H9 (cell line): ENCODE measurements around the gene CRAMP1. TPM values are rescaled to one million over a fixed set of nuclear protein-coding genes. Genes with fewer than 3 reads are reported as not detected.

ENCODE experiments used
- DNase-seq: peaks from one replicate; pipeline ENCODE4 v3.0.0-alpha.2; 2017
- H2AFZ ChIP-seq: one replicate; pipeline ENCODE4 v1.6.1; 2013; ENCODE audit warnings: mild to moderate bottlenecking, low read length, control low read depth, moderate library complexity
- H2AK5ac ChIP-seq: 2 replicates; pipeline ENCODE4 v1.6.1; 2013; ENCODE audit warnings: low read length, control low read depth, mixed read lengths; ENCODE audit not compliant: insufficient read length
- H2BK120ac ChIP-seq: one replicate; pipeline ENCODE4 v1.6.1; 2013; ENCODE audit warnings: low read depth, mild to moderate bottlenecking, low read length, control low read depth, inconsistent platforms; ENCODE audit not compliant: poor library complexity, severe bottlenecking
- H2BK12ac ChIP-seq: 2 replicates; pipeline ENCODE4 v1.6.1; 2013; ENCODE audit warnings: low read length, control low read depth, mixed read lengths, low read depth; ENCODE audit not compliant: insufficient read length
- H2BK15ac ChIP-seq: 2 replicates; pipeline ENCODE4 v1.6.1; 2013; ENCODE audit warnings: low read depth, low read length, control low read depth
- H2BK20ac ChIP-seq: one replicate; pipeline ENCODE4 v1.6.1; 2013; ENCODE audit warnings: low read depth, mild to moderate bottlenecking, low read length, control low read depth, inconsistent platforms; ENCODE audit not compliant: poor library complexity, severe bottlenecking
- H2BK5ac ChIP-seq: 2 replicates; pipeline ENCODE4 v1.6.1; 2013; ENCODE audit warnings: low read length, control low read depth, mixed read lengths; ENCODE audit not compliant: insufficient read length
- H3K14ac ChIP-seq: 2 replicates; pipeline ENCODE4 v1.6.1; 2013; ENCODE audit warnings: low read length, control low read depth; ENCODE audit not compliant: insufficient read depth
- H3K18ac ChIP-seq: 2 replicates; pipeline ENCODE4 v1.6.1; 2013; ENCODE audit warnings: low read depth, mild to moderate bottlenecking, mixed read lengths, low read length, control low read depth; ENCODE audit not compliant: insufficient read length
- H3K23ac ChIP-seq: 2 replicates; pipeline ENCODE4 v1.6.1; 2013; ENCODE audit warnings: low read length, control low read depth, mixed read lengths, low read depth; ENCODE audit not compliant: insufficient read length
- H3K23me2 ChIP-seq: 2 replicates; pipeline ENCODE4 v1.6.1; 2013; ENCODE audit warnings: low read depth, mild to moderate bottlenecking, mixed read lengths, low read length, control low read depth; ENCODE audit not compliant: insufficient read length, poor library complexity, severe bottlenecking
- H3K27ac ChIP-seq: 2 replicates; pipeline ENCODE4 v1.5.1; 2013; ENCODE audit warnings: low read length, control low read depth, mixed read lengths, low read depth; ENCODE audit not compliant: insufficient read length
- H3K27me3 ChIP-seq: 2 replicates; pipeline ENCODE4 v1.6.1; 2013; ENCODE audit warnings: low read length, control low read depth, inconsistent platforms; ENCODE audit not compliant: insufficient read depth
- H3K4ac ChIP-seq: 2 replicates; pipeline ENCODE4 v1.6.1; 2013; ENCODE audit warnings: low read depth, mild to moderate bottlenecking, control low read depth, inconsistent platforms, low read length, moderate library complexity
- H3K4me1 ChIP-seq: 2 replicates; pipeline ENCODE4 v1.6.1; 2013; ENCODE audit warnings: low read length, control low read depth, inconsistent platforms; ENCODE audit not compliant: insufficient read depth
- H3K4me2 ChIP-seq: 2 replicates; pipeline ENCODE4 v1.6.1; 2013; ENCODE audit warnings: low read length, control low read depth, mixed read lengths; ENCODE audit not compliant: insufficient read length, insufficient read depth
- H3K56ac ChIP-seq: 2 replicates; pipeline ENCODE4 v1.6.1; 2013; ENCODE audit warnings: low read depth, mild to moderate bottlenecking, mixed read lengths, low read length, control low read depth; ENCODE audit not compliant: insufficient read length
- H3K79me1 ChIP-seq: 2 replicates; pipeline ENCODE4 v1.6.1; 2013; ENCODE audit warnings: low read depth, mild to moderate bottlenecking, moderate library complexity, low read length, control low read depth, inconsistent platforms; ENCODE audit not compliant: insufficient read depth, poor library complexity, severe bottlenecking
- H3K79me2 ChIP-seq: 2 replicates; pipeline ENCODE4 v1.6.1; 2013; ENCODE audit warnings: low read length, control low read depth, inconsistent platforms; ENCODE audit not compliant: insufficient read depth
- H3K9ac ChIP-seq: 2 replicates; pipeline ENCODE4 v1.6.1; 2013; ENCODE audit warnings: low read length, control low read depth, mixed read lengths; ENCODE audit not compliant: insufficient read length; ENCODE audit errors: extremely low read depth
- H3K9me3 ChIP-seq: one replicate; pipeline ENCODE4 v1.6.1; 2013; ENCODE audit warnings: low read depth, low read length, inconsistent platforms; ENCODE audit not compliant: control insufficient read depth
- H3T11ph ChIP-seq: one replicate; pipeline ENCODE4 v1.6.1; 2013; ENCODE audit warnings: mild to moderate bottlenecking, low read length, control low read depth, inconsistent platforms
- H4K20me1 ChIP-seq: one replicate; pipeline ENCODE4 v1.6.1; 2013; ENCODE audit not compliant: control insufficient read depth, insufficient read length, insufficient read depth
- H4K5ac ChIP-seq: 2 replicates; pipeline ENCODE4 v1.6.1; 2013; ENCODE audit warnings: low read depth, mild to moderate bottlenecking, mixed read lengths, low read length, control low read depth; ENCODE audit not compliant: insufficient read length
- H4K8ac ChIP-seq: replicated peaks from 2 replicates; pipeline ENCODE4 v1.6.1; 2013; ENCODE audit warnings: low read length, control low read depth, mixed read lengths, low read depth; ENCODE audit not compliant: insufficient read length
- H4K91ac ChIP-seq: 2 replicates; pipeline ENCODE4 v1.6.1; 2013; ENCODE audit warnings: low read depth, mild to moderate bottlenecking, moderate library complexity, mixed read lengths, low read length, control low read depth; ENCODE audit not compliant: insufficient read length
- H3K27ac Mint-ChIP-seq, 3 experiments: 2 replicates in 2 of 3; 3 replicates in 1 of 3; pipeline ENCODE4 v1.8.0; 2020 to 2021; ENCODE audit warnings: mixed read lengths in 3 of 3, mild to moderate bottlenecking in 1 of 3, moderate library complexity in 1 of 3
- H3K27me3 Mint-ChIP-seq: 2 replicates; pipeline ENCODE4 v1.8.0; 2021; ENCODE audit warnings: low read depth, mild to moderate bottlenecking, moderate library complexity, mixed read lengths
- H3K36me3 Mint-ChIP-seq, 3 experiments: 2 replicates in 2 of 3; 3 replicates in 1 of 3; pipeline ENCODE4 v1.8.0; 2020 to 2021; ENCODE audit warnings: low read depth in 3 of 3, mixed read lengths in 3 of 3; ENCODE audit not compliant: insufficient read depth in 1 of 3
- H3K4me1 Mint-ChIP-seq, 2 experiments: 2 replicates each; pipeline ENCODE4 v1.8.0; 2020; ENCODE audit warnings: mixed read lengths in 2 of 2
- H3K4me3 Mint-ChIP-seq, 2 experiments: 2 replicates in 1 of 2; 3 replicates in 1 of 2; pipeline ENCODE4 v1.8.0; 2020 to 2021; ENCODE audit warnings: mild to moderate bottlenecking in 2 of 2, mixed read lengths in 2 of 2, moderate library complexity in 1 of 2
- H3K9me3 Mint-ChIP-seq, 2 experiments: 2 replicates in 1 of 2; 3 replicates in 1 of 2; pipeline ENCODE4 v1.8.0; 2020; ENCODE audit warnings: mild to moderate bottlenecking in 2 of 2, mixed read lengths in 2 of 2, moderate library complexity in 1 of 2
- CTCF ChIP-seq: fragments of 200-600 bp; sonication (generic); conservative IDR thresholded peaks from 3 replicates; pipeline ENCODE4 v1.8.0; 2021; ENCODE audit warnings: antibody characterized with exemption, mild to moderate bottlenecking
- WGBS: extraction: QIAGEN DNeasy Blood & Tissue Kit; methylation state at CpG from one replicate; pipeline ENCODE4 v1.1.7; 2013; ENCODE audit warnings: missing lambda C conversion rate, low lambda C conversion rate, mixed read lengths; ENCODE audit not compliant: insufficient read length; ENCODE audit errors: extremely low coverage; 5-methylcytosine and 5-hydroxymethylcytosine counted together
- total RNA-seq: library from RNA; stranded (reverse); gene quantifications from 2 replicates; pipeline ENCODE4 v1.2.1, GENCODE V29; 2021

The CRAMP1 gene
- total RNA-seq, 1 experiment from 2014 or later, result 46.2 TPM

- Mint-ChIP-seq H3K4me1 (no peaks in the 10 kb centered on the region), H3K9me3 (no peaks in the 10 kb centered on the region), H3K27ac (no peak overlapping the region), H3K4me3 (no peak overlapping the region), H3K36me3 (peaks cover 27 to 64% (median 32%) of the 10 kb centered on the region in 3 experiments; a peak in 6 of 7 replicates), H3K27me3 (no peaks in the 10 kb centered on the region)
- Histone ChIP-seq H3K4me2 (no peak overlapping the region), H3K18ac (no peak overlapping the region), H2AK5ac (no peak overlapping the region), H2BK120ac (no peak overlapping the region), H3K23ac (no peak overlapping the region), H4K8ac (no peak overlapping the region), H2AFZ (no peak overlapping the region), H2BK20ac (no peak overlapping the region), H2BK15ac (no peak overlapping the region), H3K27me3 (no peaks in the 10 kb centered on the region), H3K4ac (no peak overlapping the region), H3K79me2 (peaks cover 2% of the 10 kb centered on the region; the same call in 1 of the 2 replicates), H4K20me1 (peaks cover 2% of the 10 kb centered on the region), H3K4me1 (no peaks in the 10 kb centered on the region), H3K27ac (no peak overlapping the region), H2BK12ac (no peak overlapping the region), H3K9me3 (no peaks in the 10 kb centered on the region), H3K23me2 (no peaks in the 10 kb centered on the region), H3K9ac (no peak overlapping the region), H2BK5ac (no peak overlapping the region), H4K91ac (no peak overlapping the region), H3T11ph (no peak overlapping the region), H3K79me1 (peaks cover 7% of the 10 kb centered on the region), H3K14ac (no peak overlapping the region), H3K56ac (no peak overlapping the region), H4K5ac (no peak overlapping the region)
- DNase-seq, result no peak
- no CpG with 5 or more reads among the region's 12 CpGs for WGBS
- TF ChIP-seq CTCF, result no peak
Measured at GRCh38 chr16:1633310-1633709, 21.1 kb downstream of the CRAMP1 start.
